Urothelium cell line (cell line): ENCODE results near the gene ASB4.

Experiments
- DNase-seq: peaks from one replicate; pipeline ENCODE4 v3.0.0; 2011; ENCODE audit warnings: low spot score, mixed read lengths
- FAIRE-seq: peaks from 2 replicates; lab custom pipeline; 2011; peaks lifted over from hg19 to GRCh38; lab: Jason Lieb, UNC

Gene ASB4

DNA sequence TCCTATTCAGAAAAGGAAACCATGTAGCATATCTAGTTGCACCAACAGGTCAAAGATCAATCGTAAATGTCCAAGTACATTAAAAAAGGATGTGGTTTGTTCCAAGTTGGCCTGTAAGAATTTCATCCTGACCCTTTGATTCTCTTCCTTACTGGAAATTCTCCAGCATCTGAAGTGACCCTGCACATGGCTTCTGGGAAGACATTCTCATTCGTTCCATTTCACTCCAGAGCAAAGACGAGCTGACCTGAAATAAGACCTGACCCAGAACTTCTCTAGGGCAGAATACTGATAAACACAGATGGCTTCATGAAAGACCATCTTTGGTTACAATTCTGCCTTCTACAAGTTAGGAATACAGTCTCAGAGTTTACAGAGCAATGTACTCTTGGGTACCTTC lies 39.8 kb downstream of the ASB4 start:
- DNase-seq (no peak), FAIRE-seq (no peak)

DNA sequence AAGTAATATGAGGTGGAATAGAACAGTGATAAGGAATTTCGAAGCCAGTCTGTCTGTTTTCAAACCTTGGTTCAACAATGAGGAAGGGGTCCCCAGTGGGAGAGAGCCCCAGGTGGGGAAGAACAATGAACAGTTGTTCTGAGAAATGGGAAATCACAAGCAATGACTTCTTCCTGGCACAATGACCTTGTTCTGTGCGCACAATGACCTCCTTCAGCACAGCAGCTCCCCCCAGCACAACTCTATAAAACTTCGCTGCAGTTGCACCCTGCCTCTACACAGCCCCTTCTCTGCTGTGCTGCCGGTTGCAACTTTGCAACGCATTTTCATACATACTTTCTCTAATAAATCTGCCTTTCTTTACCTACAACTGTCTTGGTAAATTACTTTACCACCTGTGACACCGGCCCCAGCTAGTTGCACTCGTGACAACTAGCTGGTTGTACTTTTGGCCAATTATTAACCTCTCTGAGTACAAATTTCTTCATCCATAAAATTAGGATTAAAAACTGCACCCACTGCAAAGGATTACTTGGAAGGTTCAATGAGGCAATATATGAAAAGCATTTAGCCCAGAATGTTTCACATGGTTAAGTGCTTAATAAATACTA lies 40.5 kb downstream of the ASB4 start:
- DNase-seq (no peak), FAIRE-seq (no peak)

DNA sequence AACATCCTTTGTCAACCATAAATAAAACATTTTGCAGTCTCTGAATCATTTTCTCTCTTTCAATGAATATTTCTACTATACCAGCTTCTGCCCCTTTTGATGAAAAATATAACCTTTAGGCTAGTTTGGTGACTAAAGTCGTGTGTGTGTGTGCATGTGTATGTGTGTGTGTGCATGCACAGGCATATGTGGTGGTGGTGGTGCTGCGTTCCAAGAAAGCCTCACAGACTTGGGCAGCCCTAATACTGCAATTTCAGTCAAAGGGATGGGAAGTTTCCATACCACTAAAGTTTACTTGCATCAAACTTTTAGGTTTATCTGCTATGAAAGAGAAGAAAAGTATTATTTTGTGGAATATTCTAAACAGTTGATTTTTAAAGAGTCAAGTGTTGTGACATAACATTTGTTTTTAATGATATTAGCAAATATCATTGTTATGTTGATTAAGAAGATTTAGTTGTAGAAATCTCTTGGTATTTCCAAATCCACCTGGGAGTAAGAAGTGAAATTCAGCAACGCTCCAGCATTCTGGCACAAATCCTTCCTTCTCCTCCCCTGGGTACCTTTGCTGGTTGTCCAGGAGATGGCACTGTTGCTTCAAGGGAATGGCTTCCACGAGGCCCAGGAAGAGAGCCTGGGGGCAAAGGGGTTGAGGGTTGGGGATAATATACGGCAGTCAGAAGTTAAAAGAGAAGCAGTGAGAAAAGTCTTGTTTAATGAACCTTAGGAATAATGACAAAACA lies 41.5 kb downstream of the ASB4 start:
- peak; percentile 95 for FAIRE-seq
- DNase-seq, result peak; percentile 85

DNA sequence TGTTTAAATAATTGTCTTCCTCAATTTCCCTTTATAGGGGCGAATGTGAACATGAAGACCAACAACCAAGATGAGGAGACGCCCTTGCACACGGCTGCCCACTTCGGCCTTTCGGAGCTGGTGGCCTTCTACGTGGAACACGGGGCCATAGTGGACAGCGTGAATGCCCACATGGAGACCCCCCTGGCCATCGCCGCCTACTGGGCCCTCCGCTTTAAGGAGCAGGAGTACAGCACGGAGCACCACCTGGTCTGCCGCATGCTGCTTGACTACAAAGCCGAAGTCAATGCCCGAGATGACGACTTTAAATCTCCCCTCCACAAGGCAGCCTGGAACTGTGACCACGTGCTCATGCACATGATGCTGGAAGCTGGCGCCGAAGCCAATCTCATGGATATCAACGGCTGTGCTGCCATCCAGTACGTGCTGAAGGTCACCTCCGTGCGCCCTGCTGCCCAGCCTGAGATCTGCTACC lies 42.1 kb downstream of the ASB4 start:
- DNase-seq (no peak), FAIRE-seq (no peak)

DNA sequence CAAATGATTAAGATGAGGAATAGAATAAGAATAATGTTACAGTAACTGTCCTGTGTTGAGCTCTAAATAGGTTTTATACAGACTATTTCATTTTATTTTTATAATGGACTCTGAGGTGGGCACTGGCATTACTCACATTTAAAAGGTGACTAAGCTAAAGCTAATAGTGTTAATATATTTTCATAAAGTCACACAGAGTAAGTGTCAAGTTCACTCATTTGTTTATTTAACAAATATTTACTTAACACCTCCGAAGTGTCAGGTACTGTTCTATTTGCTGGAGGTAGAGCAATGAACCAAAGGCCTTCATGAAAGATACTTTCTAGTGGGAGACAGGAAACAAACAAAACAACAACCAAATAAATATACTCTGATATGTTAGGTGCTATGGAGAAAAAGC lies 44.0 kb downstream of the ASB4 start:
- no peak for DNase-seq
- no peak for FAIRE-seq

DNA sequence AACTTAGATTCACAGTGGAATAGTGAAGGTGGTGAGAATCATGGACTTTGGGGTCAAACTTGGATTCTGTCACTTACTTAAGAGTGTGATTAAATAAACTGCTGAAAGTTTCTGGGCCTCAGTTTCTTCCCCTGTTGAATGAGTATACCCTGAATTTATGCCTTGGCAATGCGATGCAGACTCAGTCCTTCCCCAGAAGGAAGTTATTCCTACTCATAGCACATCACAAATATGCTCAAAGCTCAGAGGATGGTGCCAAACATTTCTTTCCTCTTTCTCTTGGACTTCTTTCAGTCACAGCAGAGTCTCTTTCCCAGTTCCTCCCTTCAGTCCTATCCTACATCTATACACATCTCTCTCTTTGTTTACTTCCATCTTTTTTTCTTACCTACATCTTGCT lies 45.1 kb downstream of the ASB4 start:
- FAIRE-seq (no peak), DNase-seq (no peak)

DNA sequence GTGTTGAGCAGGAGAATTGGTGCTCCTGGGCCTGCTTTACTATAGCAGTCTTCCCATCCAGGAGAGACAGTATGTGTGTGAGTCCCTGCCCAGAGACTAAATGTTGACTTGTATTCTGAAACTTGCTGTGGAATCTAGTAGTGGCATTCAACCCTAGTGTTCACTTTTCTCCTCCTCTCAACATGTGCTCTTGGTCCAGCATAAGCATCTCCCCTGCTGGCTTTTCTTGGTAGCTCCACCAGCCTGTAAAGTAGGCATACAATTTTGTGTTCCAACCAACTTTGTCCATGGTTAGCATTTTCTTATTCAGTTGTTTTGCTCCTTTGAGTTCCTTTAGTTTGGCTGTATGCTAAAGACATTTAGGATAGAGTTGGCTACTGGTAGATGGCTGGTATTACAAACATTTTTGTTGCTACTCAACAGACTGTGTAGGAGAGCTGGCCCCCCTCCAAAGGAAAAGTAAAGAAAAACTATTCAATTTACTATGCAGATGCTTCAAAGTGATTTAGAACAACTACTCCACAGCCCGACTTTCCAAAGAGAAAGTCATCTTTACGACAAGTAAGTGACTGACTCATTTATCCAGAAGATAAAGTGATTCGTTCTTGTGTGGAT lies 46.0 kb downstream of the ASB4 start:
- DNase-seq, result no peak
- no peak for FAIRE-seq

DNA sequence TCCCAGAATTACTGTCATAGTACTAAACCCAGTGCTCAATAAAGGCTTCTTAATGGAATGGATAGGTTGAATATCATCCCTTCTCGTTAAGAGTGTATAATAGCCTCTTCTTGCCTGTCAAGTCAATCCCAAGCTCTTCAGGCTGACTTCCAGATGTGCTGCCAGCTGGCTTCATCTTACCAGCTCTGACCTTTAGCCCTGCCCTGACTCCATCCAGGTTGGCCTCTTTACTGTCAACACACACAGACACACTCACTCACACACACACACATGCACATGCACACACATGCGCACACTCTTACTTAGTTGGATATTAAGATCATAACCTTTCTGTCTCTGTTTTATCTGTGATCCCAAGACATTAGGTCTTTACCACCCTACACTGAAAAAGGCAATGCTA lies 49.1 kb downstream of the ASB4 start:
- FAIRE-seq, result peak; percentile 50
- no peak for DNase-seq

DNA sequence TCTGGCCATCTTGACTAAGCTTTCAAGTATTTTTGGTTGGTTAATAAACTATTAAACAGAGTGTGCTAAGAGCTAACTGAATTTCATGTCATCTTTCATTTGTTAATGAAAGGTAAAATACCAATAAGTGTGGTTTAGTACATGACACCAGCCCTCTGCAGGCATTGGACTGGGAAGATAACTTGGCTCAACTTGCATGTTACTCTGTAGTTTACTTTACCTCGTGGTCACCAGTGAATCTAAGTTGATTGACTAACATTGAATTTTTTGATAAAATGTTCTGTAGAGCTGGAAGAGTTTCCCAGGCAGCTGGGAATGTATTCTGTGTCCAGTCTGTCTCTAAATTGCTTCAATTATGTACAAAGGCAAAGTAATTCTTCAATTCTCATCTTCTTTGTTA lies 49.9 kb downstream of the ASB4 start:
- no peak for FAIRE-seq
- DNase-seq, result no peak

DNA sequence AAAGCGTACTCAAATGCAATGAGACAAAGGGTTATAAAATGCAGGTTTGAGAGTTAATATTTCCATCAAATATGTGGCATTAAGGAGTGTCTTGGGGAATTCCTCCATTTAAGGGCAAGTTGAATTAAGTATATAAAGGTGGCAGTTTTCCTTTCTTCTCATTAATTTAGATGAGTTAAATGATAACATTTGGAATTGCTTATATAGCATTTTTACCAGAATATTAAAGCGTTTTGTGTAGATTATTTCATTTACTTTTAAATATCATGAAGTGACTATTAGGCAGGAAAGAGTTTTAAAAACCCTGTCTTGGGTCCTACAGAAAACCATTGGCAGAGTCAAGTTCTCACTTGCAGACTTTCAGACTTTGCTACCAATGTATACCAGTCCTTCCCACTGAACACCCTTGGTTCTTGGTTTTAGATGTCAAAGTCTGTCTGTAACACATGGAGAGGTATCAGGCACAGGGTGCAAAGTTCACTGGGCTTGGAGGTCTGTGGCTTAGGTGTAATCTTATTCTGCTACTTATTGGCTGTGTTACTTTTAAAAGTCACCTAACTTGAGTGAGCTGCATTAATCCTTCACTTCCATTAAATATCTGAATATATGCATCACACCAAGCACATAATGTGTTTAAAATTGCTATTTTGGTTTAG lies 51.0 kb downstream of the ASB4 start:
- DNase-seq (no peak), FAIRE-seq (no peak)

DNA sequence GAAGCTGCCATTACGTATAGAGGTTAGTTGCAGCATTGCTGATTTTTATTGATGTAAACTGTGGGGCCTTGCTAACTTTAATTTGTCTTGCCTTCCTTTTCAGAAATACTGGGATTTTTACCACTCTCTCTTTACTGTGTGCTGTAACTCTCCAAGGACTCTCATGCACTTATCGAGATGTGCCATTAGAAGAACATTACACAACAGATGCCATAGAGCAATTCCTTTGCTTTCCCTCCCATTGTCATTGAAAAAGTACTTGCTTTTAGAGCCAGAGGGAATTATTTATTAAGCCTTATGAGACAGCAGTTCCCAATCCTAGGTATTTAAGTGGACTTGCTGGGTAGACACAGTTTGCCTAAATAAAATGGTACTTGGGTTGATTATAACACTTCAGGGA lies 51.7 kb downstream of the ASB4 start:
- DNase-seq (no peak), FAIRE-seq (no peak)

DNA sequence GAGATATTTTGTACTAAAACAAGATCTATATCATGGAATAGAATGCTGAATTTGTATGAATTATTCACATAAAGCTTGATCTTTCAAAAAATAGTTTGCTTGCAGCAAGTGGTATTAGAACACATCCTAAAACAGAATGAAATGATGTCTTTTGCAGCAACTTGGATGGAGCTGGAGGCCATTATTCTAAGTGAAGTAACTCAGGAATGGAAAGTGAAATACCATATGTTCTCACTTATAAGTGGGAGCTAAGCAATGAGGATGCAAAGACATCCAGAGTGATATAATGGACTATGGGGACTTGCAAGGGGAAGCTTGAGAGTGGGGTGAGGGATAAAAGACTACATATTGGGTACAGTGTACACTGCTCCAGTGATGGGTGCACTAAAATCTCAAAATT lies 53.7 kb downstream of the ASB4 start:
- DNase-seq (no peak), FAIRE-seq (no peak)

DNA sequence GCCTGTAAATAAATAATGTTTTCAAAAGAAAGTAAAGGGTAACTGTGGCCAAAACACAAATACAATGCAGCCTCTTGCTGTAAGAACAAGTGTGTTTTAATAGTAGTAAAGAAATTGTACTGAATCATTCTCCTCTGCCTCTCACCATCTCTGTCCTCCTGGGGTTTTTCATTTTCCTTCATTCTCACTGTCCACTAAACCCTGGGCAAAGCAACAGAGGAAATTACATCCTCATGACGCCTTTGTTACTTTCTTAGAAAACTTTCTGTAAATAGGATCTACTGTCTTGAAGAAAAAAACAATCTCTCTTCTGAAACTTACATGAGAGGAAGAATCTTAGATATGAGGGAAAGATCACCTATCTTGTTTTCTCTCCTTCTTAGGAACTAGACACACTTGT lies 54.6 kb downstream of the ASB4 start:
- no peak for DNase-seq
- FAIRE-seq, result no peak

DNA sequence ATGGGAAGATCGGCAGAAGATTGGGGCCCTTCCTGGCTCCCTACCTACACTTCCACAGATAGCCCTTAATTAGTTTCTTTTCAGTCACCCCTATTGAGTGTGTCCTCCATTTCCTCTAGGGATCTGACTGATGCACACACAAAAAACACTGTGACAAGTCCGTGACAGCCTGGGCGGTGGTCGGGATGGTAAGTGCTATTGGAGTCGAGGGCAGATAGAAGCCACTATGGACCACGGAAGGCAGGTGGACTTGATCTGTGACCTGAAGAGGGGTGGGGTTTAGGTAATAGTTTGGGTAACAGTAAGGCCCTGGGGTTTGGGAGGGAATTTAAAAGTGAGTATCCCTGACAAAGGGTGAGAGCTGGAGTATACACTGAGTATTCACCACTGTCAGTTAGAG lies 57.6 kb downstream of the ASB4 start:
- no peak for DNase-seq
- peak; percentile 81 for FAIRE-seq

DNA sequence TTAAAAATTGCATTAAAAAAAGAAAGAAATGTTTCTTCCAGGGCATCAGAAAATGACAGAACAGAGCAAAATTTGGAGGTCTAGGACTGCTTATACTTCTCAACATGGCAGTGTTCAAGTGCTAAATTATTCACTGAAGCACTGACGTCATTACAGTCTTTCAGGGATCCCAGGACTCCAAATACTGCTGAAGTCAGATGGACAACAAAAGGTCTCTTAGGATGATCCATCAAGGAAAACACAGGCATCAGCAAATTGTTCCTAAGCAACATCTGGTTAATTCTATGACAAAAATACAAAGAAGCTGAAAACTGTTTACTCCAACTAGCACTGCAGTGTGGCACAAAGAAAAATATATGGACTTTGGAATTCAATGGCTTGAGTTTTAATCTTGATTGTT lies 58.4 kb downstream of the ASB4 start:
- FAIRE-seq (no peak), DNase-seq (no peak)

DNA sequence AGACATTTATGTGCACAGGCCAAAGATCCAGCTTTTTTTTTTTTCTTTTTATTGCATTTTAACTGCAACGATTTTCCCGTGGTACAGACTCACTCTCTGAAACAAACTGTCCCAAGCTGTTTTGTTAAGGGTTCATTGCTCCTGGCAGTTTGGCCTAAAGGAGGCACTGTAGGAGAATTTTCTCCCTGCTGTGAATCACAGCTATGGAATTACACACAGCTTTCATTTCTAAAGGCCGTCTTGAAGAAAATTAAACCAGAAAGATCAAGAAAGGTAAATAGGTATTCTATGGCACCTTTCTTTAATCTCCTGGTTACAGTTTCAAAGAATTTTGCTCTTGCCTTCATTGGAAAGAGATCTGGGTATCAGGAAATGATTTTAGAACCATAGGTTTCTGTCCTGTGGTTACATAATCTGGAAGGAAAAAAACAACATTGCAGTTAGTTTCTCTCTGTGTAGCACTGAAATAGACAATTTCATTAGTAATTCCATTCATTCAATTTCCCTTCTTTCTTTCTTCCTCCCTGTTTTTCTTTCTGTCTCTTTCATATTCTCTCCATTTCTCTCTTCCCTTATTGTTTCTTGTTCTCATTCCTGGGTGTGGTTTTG lies 59.4 kb downstream of the ASB4 start:
- FAIRE-seq, result no peak
- peak; percentile 82 for DNase-seq

DNA sequence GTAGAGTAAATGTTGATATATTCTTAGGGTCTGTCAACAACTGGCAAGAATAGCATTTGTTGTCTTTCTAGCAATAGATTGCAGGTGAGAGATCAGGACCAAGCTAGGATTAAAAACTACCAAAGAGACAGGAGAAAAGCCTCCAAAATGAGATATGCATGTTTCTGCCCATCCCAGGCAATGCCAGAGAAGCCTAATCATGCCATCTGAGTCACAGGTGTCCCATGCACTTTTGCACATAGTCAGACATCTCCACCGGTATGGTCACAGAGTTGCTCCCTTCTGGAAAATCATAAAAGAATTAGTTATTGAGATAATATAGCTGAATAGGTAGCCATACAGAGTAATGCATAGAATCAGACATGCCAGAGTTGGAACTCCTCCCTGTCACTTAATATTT lies 59.9 kb downstream of the ASB4 start:
- DNase-seq, result no peak
- FAIRE-seq, result no peak

DNA sequence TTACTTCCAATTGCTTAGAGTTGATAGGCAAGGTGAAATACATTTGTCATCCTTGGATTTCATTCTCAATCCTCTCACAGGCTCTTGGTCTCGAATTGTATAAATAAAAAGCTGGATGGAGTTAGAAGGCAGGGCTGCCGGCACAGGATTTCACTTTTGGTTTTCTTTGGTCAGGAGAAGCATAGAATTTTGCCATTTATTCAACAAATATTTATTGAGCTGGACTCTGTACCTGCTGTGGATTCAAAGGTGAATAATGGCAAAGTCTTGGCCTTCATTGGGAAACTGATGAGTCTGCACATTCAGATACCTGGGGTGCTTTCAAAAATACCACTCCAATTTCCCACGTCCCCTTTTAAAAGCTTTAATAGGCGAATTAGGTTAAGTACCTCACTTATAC lies 60.9 kb downstream of the ASB4 start:
- FAIRE-seq, result no peak
- no peak for DNase-seq

DNA sequence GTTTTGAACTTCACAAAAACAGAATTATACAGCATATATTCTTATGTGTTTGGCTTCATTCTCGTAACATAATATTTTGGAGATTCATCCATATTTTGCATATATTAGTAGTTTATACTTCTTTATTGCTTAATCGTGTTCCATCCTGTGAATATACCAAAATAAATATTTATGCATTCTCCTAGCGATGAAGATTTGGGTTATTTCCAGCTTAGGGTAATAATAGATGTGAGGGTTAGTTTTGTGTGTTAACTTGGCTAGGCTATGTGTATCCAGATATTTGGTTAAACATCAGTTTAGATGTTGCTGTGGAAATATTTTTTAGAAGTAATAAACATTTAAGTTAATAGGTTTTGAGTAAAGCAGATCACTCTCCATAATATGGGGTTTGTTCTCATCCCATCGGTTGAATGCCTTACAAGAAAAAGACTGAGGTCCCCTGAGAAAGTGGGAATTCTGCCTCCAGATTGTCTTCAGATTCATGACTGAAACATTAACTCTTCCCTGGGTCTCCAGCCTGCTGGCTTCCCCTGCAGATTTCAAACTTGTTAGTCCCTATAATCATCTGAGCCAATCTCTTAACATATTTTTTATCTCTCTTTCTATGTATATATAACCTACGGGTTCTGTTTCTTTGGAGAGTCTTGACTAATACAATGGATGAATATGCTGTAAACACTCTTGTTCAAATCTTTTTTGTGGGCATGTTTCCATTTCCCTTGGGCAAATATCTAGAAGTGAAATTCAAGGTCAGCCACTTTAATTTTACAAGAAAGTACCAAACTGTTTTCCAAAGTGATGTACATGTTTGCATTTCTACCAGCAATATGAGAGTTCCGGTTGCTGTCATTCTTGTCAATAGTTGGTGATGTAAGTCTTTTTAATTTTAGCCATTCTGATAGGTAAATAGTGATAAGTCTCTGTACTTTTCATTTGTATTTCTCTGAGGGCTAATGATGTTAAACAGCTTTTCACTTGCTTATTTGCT lies 61.9 kb downstream of the ASB4 start:
- no peak for FAIRE-seq

DNA sequence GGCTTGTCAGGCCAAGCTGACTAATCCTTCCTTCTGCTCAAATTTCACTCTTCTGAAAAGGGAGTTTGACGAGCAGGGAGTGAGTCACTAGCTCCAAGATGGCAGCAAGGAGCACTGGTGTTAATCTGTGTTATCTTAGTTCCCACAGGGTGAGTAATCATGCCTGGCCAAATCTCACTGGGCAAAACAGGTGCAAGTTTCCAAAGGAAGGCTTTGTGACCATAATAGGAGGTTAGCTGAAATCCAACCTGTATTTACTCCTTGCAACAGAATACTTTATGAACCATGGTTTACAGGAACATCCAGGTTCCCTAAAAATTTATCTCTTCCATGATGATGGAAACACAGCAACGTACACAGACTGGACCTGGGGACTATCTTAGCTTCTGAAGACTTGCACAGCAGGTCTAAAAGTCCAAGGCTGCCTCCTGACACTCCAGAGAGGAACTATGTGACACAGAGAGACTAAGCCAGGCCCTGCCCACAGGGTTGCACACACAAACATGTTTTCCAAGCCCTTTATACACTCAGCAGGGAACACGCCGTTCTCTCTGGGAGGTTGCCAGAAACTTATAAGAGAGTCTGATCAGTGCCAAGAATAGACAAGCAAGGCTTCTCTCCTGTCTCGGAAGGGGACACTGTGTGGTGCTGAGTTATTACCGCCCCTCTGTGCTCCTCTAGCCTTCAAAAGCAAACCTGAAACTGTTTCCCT lies 64.2 kb downstream of the ASB4 start:
- DNase-seq, result peak; percentile 95
- peak; percentile 94 for FAIRE-seq

More for the DNA sequence above, 61.9 kb downstream of the ASB4 start:
- DNase-seq, result no peak
